A673 (cell line): ENCODE results near the gene DUSP11. TPM values are rescaled to one million over a fixed set of nuclear protein-coding genes. Genes with fewer than 3 reads are reported as not detected.

Experiments
- BruUV-seq: library from RNA; stranded (reverse); fragments of 400-500 nt; replicated peaks from 2 replicates; lab custom pipeline; 2021; lab: Mats Ljungman, UMichigan
- CTCF ChIA-PET: fragments of 300-600 bp; sonication (Branson Sonifier 250); formaldehyde crosslinking; loops from one replicate; lab custom pipeline; 2022; ENCODE audit warnings: antibody characterized with exemption; lab: Charles Lee
- POLR2A ChIA-PET: fragments of 300-600 bp; sonication (Branson Sonifier 250); formaldehyde crosslinking; loops from one replicate; lab custom pipeline; 2022; ENCODE audit warnings: antibody characterized with exemption; ENCODE audit not compliant: low non-redundant PET; lab: Charles Lee
- DNase-seq: peaks from one replicate; pipeline ENCODE4 v3.0.0-alpha.2; 2015; ENCODE audit warnings: low spot score
- H3K27ac ChIP-seq: fragments of 200-600 bp; sonication (generic); 2 replicates; pipeline ENCODE4 v1.5.1; 2016; ENCODE audit warnings: mixed run types, low read depth, mild to moderate bottlenecking, mixed read lengths, antibody characterized with exemption, low read length; ENCODE audit not compliant: poor library complexity, severe bottlenecking
- H3K27me3 ChIP-seq: fragments of 200-600 bp; sonication (generic); replicated peaks from 2 replicates; pipeline ENCODE4 v1.6.1; 2017; ENCODE audit warnings: mixed run types, low read depth, mild to moderate bottlenecking, mixed read lengths, antibody characterized with exemption, low read length; ENCODE audit not compliant: insufficient read depth, poor library complexity
- H3K36me3 ChIP-seq: fragments of 200-600 bp; sonication (generic); 2 replicates; pipeline ENCODE4 v1.6.1; 2016; ENCODE audit warnings: mixed run types, mild to moderate bottlenecking, mixed read lengths, antibody characterized with exemption, low read length; ENCODE audit not compliant: insufficient read depth, poor library complexity, severe bottlenecking
- H3K4me1 ChIP-seq: fragments of 200-600 bp; sonication (generic); 2 replicates; pipeline ENCODE4 v1.6.1; 2017; ENCODE audit warnings: mixed run types, mild to moderate bottlenecking, mixed read lengths, antibody characterized with exemption, low read length; ENCODE audit not compliant: insufficient read depth, poor library complexity, severe bottlenecking
- H3K4me3 ChIP-seq: fragments of 200-600 bp; sonication (generic); 2 replicates; pipeline ENCODE4 v1.5.1; 2016; ENCODE audit warnings: low read depth, mixed run types, mild to moderate bottlenecking, mixed read lengths, low read length; ENCODE audit not compliant: poor library complexity, severe bottlenecking
- H3K9me3 ChIP-seq: fragments of 200-600 bp; sonication (generic); 2 replicates; pipeline ENCODE4 v1.6.1; 2016; ENCODE audit warnings: mixed run types, low read depth, mild to moderate bottlenecking, mixed read lengths, antibody characterized with exemption, low read length; ENCODE audit not compliant: poor library complexity, severe bottlenecking
- CTCF ChIP-seq: fragments of 300-800, 200-600 bp; sonication (generic); conservative IDR thresholded peaks from 2 replicates; pipeline ENCODE4 v1.5.1; 2017; ENCODE audit warnings: low read depth, mild to moderate bottlenecking, antibody characterized with exemption, low read length, moderate library complexity, mixed read lengths
- EZH2 ChIP-seq: fragments of 200-600 bp; sonication (generic); IDR thresholded peaks from 2 replicates; pipeline ENCODE4 v1.6.1; 2017; ENCODE audit warnings: borderline replicate concordance, low read depth, mild to moderate bottlenecking, mixed read lengths, antibody characterized with exemption, low read length; ENCODE audit not compliant: poor library complexity, severe bottlenecking
- intact Hi-C: fragments of 100-400 bp; cut with micrococcal nuclease; formaldehyde crosslinking; loops from one replicate; pipeline ENCODE4 v1.10.0; 2022; ENCODE audit not compliant: unreplicated experiment
- total RNA-seq: library from RNA; stranded (reverse); gene quantifications from 2 replicates; pipeline ENCODE4 v1.2.3, GENCODE V29; 2021

DUSP11 gene
- total RNA-seq, 1 experiment from 2014 or later = 19.9 TPM

- Histone ChIP-seq H3K27ac (no peak overlapping the region), H3K36me3 (peaks cover 36% of the 10 kb centered on the region), H3K9me3 (no peaks in the 10 kb centered on the region), H3K27me3 (no peaks in the 10 kb centered on the region), H3K4me3 (no peak overlapping the region), H3K4me1 (no peaks in the 10 kb centered on the region)
- no TSS peak for BruUV-seq
- no peak for TF ChIP-seq CTCF
- no peak for TF ChIP-seq EZH2
- POLR2A ChIA-PET = no interaction called here
- DNase-seq = no peak
- CTCF ChIA-PET = no interaction called here
- intact Hi-C loops = no loop called here
These were observed 2.9 kb downstream of the DUSP11 start for GRCh38 chr2:73776869-73777519.

- no peaks in the 10 kb centered on the region for H3K27me3 ChIP-seq
These were observed 3.5 kb downstream of the DUSP11 start for GRCh38 chr2:73776381-73776780.

GRCh38 chr2:73772819-73773218 lies 7.1 kb downstream of the DUSP11 start:
- no peaks in the 10 kb centered on the region for H3K27me3 ChIP-seq
- peaks cover 50% of the 10 kb centered on the region for H3K36me3 ChIP-seq
- no peak for DNase-seq
- no peaks in the 10 kb centered on the region for H3K4me1 ChIP-seq
- BruUV-seq = no TSS peak
- ChIA-PET CTCF (no interaction called here), POLR2A (no interaction called here)
- H3K27ac ChIP-seq = no peak overlapping the region
- intact Hi-C loops = no loop called here
- TF ChIP-seq EZH2 (no peak), CTCF (no peak)
- H3K9me3 ChIP-seq = no peaks in the 10 kb centered on the region
- H3K4me3 ChIP-seq = no peak overlapping the region

More at GRCh38 chr2:73776381-73776780, 3.5 kb downstream of the DUSP11 start:
- Histone ChIP-seq H3K4me1 (no peaks in the 10 kb centered on the region), H3K36me3 (peaks cover 36% of the 10 kb centered on the region), H3K9me3 (no peaks in the 10 kb centered on the region), H3K4me3 (no peak overlapping the region), H3K27ac (no peak overlapping the region)
- DNase-seq = no peak
- no TSS peak for BruUV-seq
- POLR2A ChIA-PET = interaction anchor here (0.6 kb wide), 1 partner anchor 200 kb away, joined by 23 read pairs; no protein-coding TSS in a partner anchor
- TF ChIP-seq CTCF (no peak), EZH2 (no peak)
- intact Hi-C loops = no loop called here
- CTCF ChIA-PET = no interaction called here
